HCT116 (cell line): ENCODE data around the gene MAP3K3. TPM values are rescaled to one million over a fixed set of nuclear protein-coding genes. Genes with fewer than 3 reads are reported as not detected.

Source experiments
- ATAC-seq: fragments of 200-7000 bp; cut with Tn5 transposase; 2 replicates; pipeline ENCODE4 v1.9.1; 2020; ENCODE audit warnings: mild to moderate bottlenecking, moderate library complexity
- BruUV-seq: library from RNA; stranded (reverse); fragments of 400-500 nt; replicated peaks from 2 replicates; lab custom pipeline; 2021; lab: Mats Ljungman, UMichigan
- CTCF ChIA-PET: fragments of 300-600 bp; sonication (Branson Sonifier 250); formaldehyde crosslinking; loops from one replicate; lab custom pipeline; 2021; ENCODE audit warnings: antibody characterized with exemption; lab: Charles Lee
- POLR2A ChIA-PET: fragments of 300-600, 350-600 bp; sonication (Branson Sonifier 250); formaldehyde crosslinking; loops from one replicate; lab custom pipeline; 2021; ENCODE audit warnings: antibody characterized with exemption; lab: Charles Lee
- RAD21 ChIA-PET, 2 experiments: fragments of 300-600 bp; sonication (Branson Sonifier 250); formaldehyde crosslinking; loops; one replicate each; lab custom pipeline; 2023; ENCODE audit warnings: low total read pairs in 2 of 2; ENCODE audit not compliant: uncharacterized antibody in 2 of 2, unreplicated experiment in 2 of 2, low non-redundant PET in 1 of 2; lab: Charles Lee
- DNase-seq: peaks from one replicate; pipeline ENCODE4 v3.0.0-alpha.2; 2010; ENCODE audit warnings: low read depth, low spot score
- H2AFZ ChIP-seq: fragments of 200-600 bp; shearing (Covaris generic), sonication (generic); 2 replicates; pipeline ENCODE4 v1.6.1; 2017; ENCODE audit warnings: low read depth, mixed run types, mixed read lengths, antibody characterized with exemption, low read length; ENCODE audit not compliant: poor library complexity, severe bottlenecking
- H3K27ac ChIP-seq: 2 replicates; pipeline ENCODE4 v1.5.1; 2012; ENCODE audit warnings: low read depth, low read length
- H3K27me3 ChIP-seq: fragments of 200-600 bp; sonication (generic); 2 replicates; pipeline ENCODE4 v1.6.1; 2016; ENCODE audit warnings: mixed run types, low read length, mixed read lengths; ENCODE audit not compliant: insufficient read depth
- H3K36me3 ChIP-seq, 2 experiments: fragments of 200-500 bp in 1 of 2; fragments of 200-600 bp in 1 of 2; sonication (Bioruptor generic) in 1 of 2; sonication (generic) in 1 of 2; 2 replicates each; pipeline versions ENCODE4 v1.5.1 to v1.6.1; 2014 to 2016; ENCODE audit warnings: low read length in 2 of 2, inconsistent platforms in 1 of 2, mixed read lengths in 1 of 2, mixed run types in 1 of 2; ENCODE audit not compliant: insufficient read depth in 2 of 2, control insufficient read depth in 1 of 2
- H3K4me1 ChIP-seq, 2 experiments: fragments of 200-600 bp in 1 of 2; sonication (generic) in 1 of 2; 2 replicates each; pipeline versions ENCODE4 v1.5.1 to v1.6.1; 2012 to 2017; ENCODE audit warnings: low read length in 2 of 2, inconsistent platforms in 1 of 2, mild to moderate bottlenecking in 1 of 2, mixed read lengths in 1 of 2, mixed run types in 1 of 2, moderate library complexity in 1 of 2; ENCODE audit not compliant: insufficient read depth in 2 of 2, control insufficient read depth in 1 of 2
- H3K4me2 ChIP-seq: fragments of 200-600 bp; sonication (generic); 2 replicates; pipeline ENCODE4 v1.6.1; 2017; ENCODE audit warnings: mixed run types, low read length, mixed read lengths
- H3K4me3 ChIP-seq, 2 experiments: fragments of 200-600 bp in 1 of 2; sonication (generic) in 1 of 2; replicated peaks in 1 of 2; 2 replicates each; pipeline ENCODE4 v1.5.1; 2011 to 2016; ENCODE audit warnings: low read length in 2 of 2, control low read depth in 1 of 2, low read depth in 1 of 2, mild to moderate bottlenecking in 1 of 2, mixed read lengths in 1 of 2, mixed run types in 1 of 2
- H3K79me2 ChIP-seq: fragments of 200-600 bp; sonication (generic); 2 replicates; pipeline ENCODE4 v1.6.1; 2017; ENCODE audit warnings: mild to moderate bottlenecking, mixed run types, low read length, moderate library complexity, mixed read lengths; ENCODE audit not compliant: insufficient read depth
- H3K9ac ChIP-seq: fragments of 200-600 bp; sonication (generic); 2 replicates; pipeline ENCODE4 v1.6.1; 2016; ENCODE audit warnings: low read length, mixed read lengths
- H3K9me2 ChIP-seq: fragments of 200-600 bp; sonication (generic), shearing (Covaris generic); 2 replicates; pipeline ENCODE4 v1.6.1; 2017; ENCODE audit warnings: mixed run types, mild to moderate bottlenecking, moderate library complexity; ENCODE audit not compliant: insufficient read depth
- H3K9me3 ChIP-seq, 2 experiments: fragments of 200-500 bp in 1 of 2; fragments of 200-600 bp in 1 of 2; sonication (Bioruptor generic) in 1 of 2; sonication (generic) in 1 of 2; 2 replicates each; pipeline ENCODE4 v1.6.1; 2014 to 2017; ENCODE audit warnings: low read length in 2 of 2, mixed read lengths in 2 of 2, inconsistent platforms in 1 of 2, low read depth in 1 of 2, mild to moderate bottlenecking in 1 of 2, mixed run types in 1 of 2, moderate library complexity in 1 of 2; ENCODE audit not compliant: control insufficient read depth in 1 of 2, insufficient read depth in 1 of 2
- H4K20me1 ChIP-seq: fragments of 200-600 bp; sonication (generic), shearing (Covaris generic); 2 replicates; pipeline ENCODE4 v1.6.1; 2017; ENCODE audit warnings: mixed run types, mild to moderate bottlenecking, moderate library complexity; ENCODE audit not compliant: insufficient read depth
- ATF3 ChIP-seq: IDR thresholded peaks from 2 replicates; pipeline ENCODE4 v1.6.1; 2012
- CTCF ChIP-seq, 3 experiments: fragments of 200-600 bp in 1 of 3; sonication (generic) in 1 of 3; IDR thresholded peaks in 2 of 3; conservative IDR thresholded peaks in 1 of 3; 2 replicates each; pipeline ENCODE4 v1.5.1; 2012 to 2017; ENCODE audit warnings: low read depth in 2 of 3, low read length in 2 of 3, antibody characterized with exemption in 1 of 3, borderline replicate concordance in 1 of 3, control low read depth in 1 of 3, mild to moderate bottlenecking in 1 of 3, mixed read lengths in 1 of 3, mixed run types in 1 of 3, moderate library complexity in 1 of 3; ENCODE audit not compliant: insufficient read depth in 1 of 3
- ELF1 ChIP-seq: IDR thresholded peaks from 2 replicates; pipeline ENCODE4 v1.6.1; 2012; ENCODE audit warnings: low read depth, borderline replicate concordance
- EZH2 ChIP-seq: fragments of 200-600 bp; sonication (generic); IDR thresholded peaks from 2 replicates; pipeline ENCODE4 v1.6.1; 2017; ENCODE audit warnings: antibody characterized with exemption, mixed run types
- POLR2A ChIP-seq: IDR thresholded peaks from 2 replicates; pipeline ENCODE4 v1.7.0; 2011; ENCODE audit warnings: borderline replicate concordance; ENCODE audit not compliant: insufficient read depth, insufficient read length; ENCODE audit errors: extremely low read depth
- RAD21 ChIP-seq: IDR thresholded peaks from 2 replicates; pipeline ENCODE4 v1.6.1; 2012; ENCODE audit warnings: low read depth, mild to moderate bottlenecking
- REST ChIP-seq: IDR thresholded peaks from 2 replicates; pipeline ENCODE4 v1.6.1; 2012; ENCODE audit warnings: low read depth
- SP1 ChIP-seq: IDR thresholded peaks from 2 replicates; pipeline ENCODE4 v1.6.1; 2012; ENCODE audit warnings: low read depth
- YY1 ChIP-seq: IDR thresholded peaks from 2 replicates; pipeline ENCODE4 v1.6.1; 2011; ENCODE audit warnings: low read length, low read depth, moderate library complexity, mild to moderate bottlenecking; ENCODE audit not compliant: insufficient replicate concordance; ENCODE audit errors: extremely low read depth
- ZNF274 ChIP-seq: fragments of 200-500 bp; sonication (Bioruptor generic); IDR thresholded peaks from 2 replicates; pipeline ENCODE4 v1.6.1; 2014; ENCODE audit warnings: mild to moderate bottlenecking, low read depth, low read length, inconsistent platforms
- intact Hi-C: fragments of 100-400 bp; cut with micrococcal nuclease; formaldehyde crosslinking; loops from 2 replicates; pipeline ENCODE4 v1.10.0; 2022
- total RNA-seq: library from RNA; stranded (reverse); gene quantifications from one replicate; pipeline ENCODE4 v1.2.1, GENCODE V29; 2021; ENCODE audit not compliant: unreplicated experiment

Gene MAP3K3
- total RNA-seq, 1 experiment from 2014 or later, result 18.5 TPM

- CTCF ChIA-PET, result no interaction called here
These were observed 33.4 kb upstream of the MAP3K3 start for GRCh38 chr17:63588797-63589196.

More at GRCh38 chr17:63588797-63589196, 33.4 kb upstream of the MAP3K3 start:
- Histone ChIP-seq H3K4me2 (no peak overlapping the region), H3K4me3 (no peak overlapping the region), H2AFZ (no peak overlapping the region), H3K36me3 (peaks cover 39 to 60% of the 10 kb centered on the region in 2 experiments), H3K9ac (no peak overlapping the region), H3K4me1 (no peaks in the 10 kb centered on the region), H4K20me1 (no peaks in the 10 kb centered on the region), H3K27ac (no peak overlapping the region), H3K9me2 (no peaks in the 10 kb centered on the region), H3K79me2 (no peaks in the 10 kb centered on the region), H3K27me3 (no peaks in the 10 kb centered on the region), H3K9me3 (no peaks in the 10 kb centered on the region)
- ATAC-seq, result no peak
- intact Hi-C loops, result no loop called here
- BruUV-seq, result no TSS peak
- TF ChIP-seq ELF1 (no peak), SP1 (no peak), EZH2 (no peak), ZNF274 (no peak), CTCF (IDR thresholded peaks at IDR 0.05 in 2 of 3, conservative IDR thresholded peaks at IDR 0.05 in 1 of 3; ENCODE audit: borderline replicate concordance in 1 of 3, insufficient read depth in 1 of 3, low read depth in 2 of 3, low read length in 2 of 3) (no peak), ATF3 (no peak), RAD21 (no peak), YY1 (no peak), POLR2A (no peak), REST (no peak)
- DNase-seq, result no peak
- RAD21 ChIA-PET, result no interaction called here
- POLR2A ChIA-PET, result no interaction called here
